GM18498 (cell line): Measurements from ENCODE around the gene ZBTB43.
"Not testable (repeated sequence)": the region's sequence is repeated elsewhere in the genome, so short reads cannot be mapped to it uniquely, and the experiment has no call there.

Experiments
- ATAC-seq: cut with Tn5 transposase; IDR thresholded peaks from one replicate; pipeline ENCODE4 v1.9.1; 2021; ENCODE audit warnings: mild to moderate bottlenecking, moderate library complexity; ENCODE audit not compliant: unreplicated experiment

ZBTB43 gene, protein sequence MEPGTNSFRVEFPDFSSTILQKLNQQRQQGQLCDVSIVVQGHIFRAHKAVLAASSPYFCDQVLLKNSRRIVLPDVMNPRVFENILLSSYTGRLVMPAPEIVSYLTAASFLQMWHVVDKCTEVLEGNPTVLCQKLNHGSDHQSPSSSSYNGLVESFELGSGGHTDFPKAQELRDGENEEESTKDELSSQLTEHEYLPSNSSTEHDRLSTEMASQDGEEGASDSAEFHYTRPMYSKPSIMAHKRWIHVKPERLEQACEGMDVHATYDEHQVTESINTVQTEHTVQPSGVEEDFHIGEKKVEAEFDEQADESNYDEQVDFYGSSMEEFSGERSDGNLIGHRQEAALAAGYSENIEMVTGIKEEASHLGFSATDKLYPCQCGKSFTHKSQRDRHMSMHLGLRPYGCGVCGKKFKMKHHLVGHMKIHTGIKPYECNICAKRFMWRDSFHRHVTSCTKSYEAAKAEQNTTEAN

DNA sequence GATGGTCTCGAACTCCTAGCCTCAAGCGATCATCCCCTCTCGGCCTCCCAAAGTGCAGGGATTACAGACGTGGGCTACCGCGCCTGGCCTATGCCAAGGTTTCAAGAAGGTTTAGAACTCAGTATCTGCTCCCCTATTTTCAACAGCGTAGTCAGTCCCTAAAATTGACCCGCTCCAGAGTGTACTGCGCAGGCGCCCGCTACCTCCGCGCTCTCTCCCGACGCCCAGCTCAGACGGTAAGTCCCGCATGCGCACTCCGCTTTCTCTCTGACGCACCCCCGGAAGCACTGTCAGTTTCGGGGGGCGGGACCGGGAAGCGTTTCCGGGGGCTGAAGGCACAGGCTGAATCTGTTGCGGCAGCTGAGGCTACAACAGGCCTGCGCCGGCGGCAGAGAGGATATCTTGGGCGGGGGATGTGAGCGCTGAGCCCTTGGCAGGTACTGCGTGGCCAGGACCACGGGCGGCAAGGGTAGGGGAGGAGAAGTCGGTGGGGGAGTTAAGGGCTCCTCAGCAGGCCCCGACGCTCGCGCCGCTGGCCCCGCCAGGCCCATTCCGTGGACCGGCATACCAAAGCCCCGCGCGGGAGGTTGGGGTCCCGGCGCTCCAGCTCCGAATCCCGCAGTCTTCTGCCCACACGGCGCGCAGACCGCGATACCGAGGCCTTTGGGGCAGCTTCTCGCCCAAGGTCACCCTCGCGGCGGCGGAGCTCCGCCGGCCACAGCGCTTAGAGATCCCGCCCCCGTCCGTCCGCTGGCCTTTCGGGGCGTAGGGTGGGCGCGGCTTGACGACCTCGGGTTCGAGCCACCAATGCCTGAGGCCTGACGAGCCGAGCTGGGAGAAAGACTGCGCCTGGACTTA is at the start of gene ZBTB43:
Gene ZBTB43 (plus strand): TSS at position 345 of the 858 bp plus-strand sequence. CDS start 27,470 bp downstream, outside the sequence.
- ATAC-seq: peak; percentile 73

DNA sequence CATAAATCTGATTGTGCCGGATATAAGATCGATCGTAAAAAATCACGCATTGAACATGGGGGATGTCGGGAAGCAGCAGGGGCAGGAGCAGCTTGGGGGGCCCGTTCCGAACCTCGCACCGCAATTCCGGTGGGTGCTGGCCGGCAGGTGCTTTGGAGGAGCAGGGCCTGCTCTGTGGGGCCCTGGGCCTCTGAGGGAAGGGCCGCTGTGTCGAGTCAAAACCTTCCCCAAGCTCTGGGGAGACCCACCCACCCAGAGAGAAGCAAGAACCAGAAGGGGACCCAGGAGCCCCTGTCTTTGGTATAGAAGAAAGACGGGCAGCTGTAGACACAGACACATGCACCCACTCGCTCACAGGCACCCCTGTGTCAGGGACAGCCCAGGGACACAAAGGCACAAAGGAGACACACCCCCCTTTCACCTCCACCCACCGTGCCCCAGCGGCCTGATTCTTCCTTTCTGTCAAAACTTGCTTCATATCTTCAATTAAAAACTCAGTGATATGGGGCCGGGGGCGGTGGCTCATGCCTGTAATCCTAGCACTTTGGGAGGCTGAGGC is 49.4 kb upstream of the ZBTB43 start:
- ATAC-seq: no peak

DNA sequence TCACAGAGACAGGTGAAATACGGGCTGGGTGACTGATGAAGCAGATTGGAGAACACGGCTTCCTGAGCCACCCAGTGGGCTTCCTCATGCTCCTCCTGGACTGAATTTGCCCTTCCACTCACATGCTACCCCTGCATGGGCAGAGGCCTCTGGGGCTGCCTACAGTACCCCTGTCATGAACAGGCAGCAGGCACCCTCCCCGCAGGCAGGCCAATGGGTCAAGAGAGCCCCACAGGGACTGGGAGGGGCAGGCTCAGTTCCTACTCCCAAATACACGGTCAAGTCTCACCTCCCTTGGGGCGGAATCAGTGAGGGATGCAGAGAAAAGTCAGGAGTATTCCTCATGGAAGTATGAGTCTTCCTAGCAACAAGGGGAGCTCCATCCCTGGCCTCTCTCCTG is 48.6 kb upstream of the ZBTB43 start:
- ATAC-seq: no peak

DNA sequence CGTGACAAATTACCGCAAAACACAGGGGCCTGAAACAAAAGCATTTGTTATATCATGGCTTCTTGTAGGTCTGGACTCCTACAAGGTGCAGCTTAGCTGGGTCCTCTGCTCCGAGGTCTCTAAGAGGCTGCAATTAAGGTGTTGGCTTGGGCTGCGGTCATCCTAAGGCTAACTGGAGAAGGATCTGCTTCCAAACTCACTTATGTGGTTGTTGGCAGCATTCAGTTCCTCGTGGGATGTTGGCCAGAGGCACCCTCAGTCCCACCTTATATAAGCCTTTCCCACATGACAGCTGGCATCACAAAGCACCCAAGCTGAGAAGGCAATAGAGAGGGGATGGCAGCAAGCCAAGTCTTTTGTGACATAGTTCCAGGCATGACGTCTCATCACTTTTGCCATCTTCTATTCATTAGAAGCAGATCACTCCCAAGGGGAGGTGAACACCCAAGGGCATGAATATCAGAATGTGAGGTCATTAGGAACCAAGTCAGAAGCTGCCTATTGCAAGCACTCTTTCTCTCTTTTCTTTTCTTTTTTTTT is 47.9 kb upstream of the ZBTB43 start:
- ATAC-seq: no peak

DNA sequence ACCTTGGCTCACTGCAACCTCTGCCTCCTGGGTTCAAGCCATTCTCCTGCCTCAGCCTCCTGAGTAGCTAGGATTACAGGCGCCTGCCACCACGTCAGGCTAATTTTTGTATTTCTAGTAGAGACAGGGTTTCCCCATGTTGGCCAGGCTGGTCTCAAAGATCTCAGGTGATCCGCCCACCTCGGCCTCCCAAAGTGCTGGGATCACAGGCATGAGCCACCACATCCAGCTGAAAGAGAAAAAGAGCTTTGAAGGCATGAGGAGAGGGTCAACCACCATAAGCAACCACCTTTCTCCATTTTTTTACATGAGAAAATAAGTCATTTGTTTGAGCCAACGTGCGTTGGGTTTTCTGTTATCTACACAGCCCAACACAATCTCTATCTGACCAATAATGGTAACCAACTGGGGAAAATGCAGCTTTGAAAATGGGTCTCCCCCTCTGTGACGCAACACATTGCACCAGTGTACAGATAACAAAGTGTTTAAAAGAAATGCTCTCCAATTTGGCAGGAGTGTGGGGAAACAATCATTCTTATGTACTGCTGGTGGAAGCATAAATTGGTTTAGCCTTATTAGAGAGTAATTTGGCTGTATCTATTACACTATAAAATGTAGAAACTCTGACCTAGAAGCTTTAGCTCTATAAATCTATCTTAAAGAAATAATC is 45.8 kb upstream of the ZBTB43 start:
- ATAC-seq: no peak

DNA sequence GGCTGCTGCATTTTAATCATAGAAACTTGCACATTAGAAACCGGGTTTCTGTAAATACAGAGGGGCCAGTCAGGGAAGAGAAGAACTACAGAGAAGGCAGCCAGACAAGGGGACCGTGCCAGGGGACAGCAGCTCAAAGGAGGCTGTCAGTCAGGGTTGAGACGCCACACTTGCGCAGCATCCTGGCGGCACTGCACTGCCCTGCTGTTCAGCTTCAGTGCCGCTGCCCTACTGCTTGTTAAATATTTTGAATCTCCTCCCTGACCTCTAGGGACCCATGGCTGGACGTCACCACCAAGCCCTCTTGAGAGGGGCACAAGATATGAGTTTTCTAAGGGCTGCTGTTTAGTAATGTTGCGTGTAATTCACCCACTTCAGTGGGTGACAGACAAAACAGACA is 43.6 kb upstream of the ZBTB43 start:
- no peak for ATAC-seq

DNA sequence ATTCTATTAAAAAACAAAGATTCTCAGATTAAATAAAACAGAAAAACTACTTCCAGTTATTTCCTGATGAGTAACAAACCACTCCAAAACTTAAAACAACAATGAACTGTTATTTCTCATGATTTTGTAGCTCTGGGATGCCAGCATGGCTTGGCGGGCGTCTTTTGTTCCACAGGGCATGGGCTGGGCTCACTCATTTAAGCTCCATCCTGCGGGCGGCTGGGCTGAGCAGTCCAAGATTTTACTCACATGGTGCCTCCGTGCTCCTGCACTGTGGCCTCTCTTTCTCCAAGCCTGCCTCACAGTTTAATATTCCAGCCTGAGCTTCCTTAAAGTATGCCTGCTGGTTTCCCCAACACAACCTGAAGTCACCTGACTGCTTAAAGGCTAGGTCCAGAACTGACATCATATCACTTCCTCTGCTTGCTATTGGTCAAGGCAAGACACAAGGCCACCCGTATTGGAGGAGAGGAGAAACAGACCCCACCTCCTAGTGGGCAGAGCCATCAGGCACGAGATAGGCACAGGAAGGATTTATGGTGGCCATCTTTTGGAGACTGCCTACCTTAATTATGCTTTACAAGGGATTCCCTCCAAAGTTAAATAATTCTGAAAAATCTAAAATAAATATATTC is 41.6 kb upstream of the ZBTB43 start:
- ATAC-seq: no peak

DNA sequence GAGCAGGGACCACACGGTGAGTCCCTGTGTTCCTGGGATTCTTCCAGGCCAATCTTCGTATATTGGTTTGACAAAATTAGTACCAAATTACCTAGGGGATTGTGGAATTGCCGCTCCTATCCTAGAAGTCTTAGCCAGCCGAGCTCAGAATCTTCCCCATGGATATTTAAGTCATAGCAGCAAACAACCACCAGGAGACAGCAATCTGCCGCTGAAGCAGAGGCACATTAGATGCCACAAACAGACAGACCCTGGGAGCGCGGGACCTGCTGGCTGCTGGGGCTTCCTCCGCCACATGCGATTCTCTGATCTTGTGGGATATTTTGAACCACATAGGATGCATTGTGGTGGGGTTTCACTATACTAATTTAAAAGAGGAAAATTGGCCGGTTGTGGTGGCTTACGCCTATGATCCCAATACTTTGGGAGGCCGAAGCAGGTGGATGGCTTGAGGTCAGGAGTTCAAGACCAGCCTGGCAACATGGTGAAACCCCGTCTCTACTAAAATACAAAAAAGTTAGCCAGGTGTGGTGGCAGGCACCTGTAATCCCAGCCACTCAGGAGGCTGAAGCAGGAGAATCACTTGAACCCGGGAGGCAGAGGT is 31.7 kb upstream of the ZBTB43 start:
- no peak for ATAC-seq

DNA sequence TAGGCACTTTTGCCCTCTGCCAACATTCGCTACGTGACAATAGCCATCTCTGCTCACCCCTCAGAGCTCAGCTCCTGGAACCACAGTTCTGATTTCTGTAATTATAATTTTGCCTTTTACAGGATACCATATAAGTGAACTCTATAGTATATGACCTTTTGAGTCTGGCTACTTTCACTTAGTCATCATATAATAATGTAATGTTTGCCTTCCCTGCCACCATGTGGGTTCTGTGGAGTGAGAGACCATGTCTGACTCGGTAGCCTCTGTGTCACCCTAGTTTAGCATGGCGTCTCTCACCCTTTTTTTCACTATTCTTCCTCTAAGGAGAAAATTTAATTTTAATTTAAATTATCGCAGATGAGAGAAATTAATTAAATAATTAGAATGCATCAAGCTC is 28.9 kb upstream of the ZBTB43 start:
- no peak for ATAC-seq

DNA sequence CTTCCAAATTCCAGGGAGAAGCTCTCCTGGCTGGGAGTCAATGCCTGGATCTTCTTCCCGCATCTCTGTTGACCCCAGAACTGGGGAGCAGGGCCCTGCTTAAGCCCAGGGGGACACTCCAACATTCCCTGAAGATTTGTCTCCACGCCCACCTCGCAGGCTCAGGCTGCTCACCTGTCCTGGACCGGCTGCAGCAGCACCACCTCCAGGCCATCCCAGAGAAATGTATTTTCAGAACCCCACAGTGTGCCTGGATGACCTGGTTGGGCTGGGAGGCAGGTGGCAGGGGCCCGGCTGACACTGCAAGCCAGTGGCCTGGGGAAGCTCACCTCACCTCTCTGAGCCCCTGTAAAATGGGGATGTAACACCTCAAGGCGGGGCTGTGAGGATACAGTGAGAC is 27.1 kb upstream of the ZBTB43 start:
- no peak for ATAC-seq

DNA sequence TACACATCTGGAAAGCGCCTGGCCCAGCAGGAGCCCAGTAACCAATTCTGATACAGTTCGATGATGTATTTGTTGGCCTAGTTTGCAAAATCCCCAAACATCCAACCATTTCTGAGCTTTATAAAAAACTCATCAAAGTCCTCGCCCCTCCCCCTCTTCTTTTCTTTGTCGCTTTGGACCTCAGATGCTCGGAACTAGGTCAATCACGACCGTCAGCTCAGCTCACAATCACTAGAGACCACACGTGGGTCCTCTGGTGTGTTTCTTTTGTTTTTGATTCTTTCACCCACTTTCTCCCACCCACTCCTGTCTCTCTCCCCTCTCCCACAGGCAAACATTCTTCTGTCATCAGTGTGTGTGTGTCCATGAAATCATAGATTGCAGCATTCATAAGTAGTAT is 26.7 kb upstream of the ZBTB43 start:
- no peak for ATAC-seq

DNA sequence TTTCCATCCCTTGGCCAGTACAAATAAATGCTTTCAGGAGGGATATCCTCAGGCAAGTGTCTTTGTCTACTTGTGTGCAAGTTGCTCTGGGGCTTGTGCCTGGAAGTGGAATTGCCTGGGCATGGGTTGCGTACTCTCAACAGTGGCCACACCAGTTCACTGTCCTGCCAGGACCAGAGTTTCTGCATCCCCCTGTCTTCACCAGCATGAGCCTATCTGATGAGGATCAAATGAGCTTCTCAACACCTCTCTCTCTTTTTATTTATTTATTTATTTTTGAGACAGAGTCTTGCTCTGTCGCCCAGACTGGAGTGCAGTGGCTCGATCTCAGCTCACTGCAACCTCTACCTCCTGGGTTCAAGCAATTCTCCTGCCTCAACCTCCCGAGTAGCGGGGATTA is 26.1 kb upstream of the ZBTB43 start:
- ATAC-seq: not testable (repeated sequence)

DNA sequence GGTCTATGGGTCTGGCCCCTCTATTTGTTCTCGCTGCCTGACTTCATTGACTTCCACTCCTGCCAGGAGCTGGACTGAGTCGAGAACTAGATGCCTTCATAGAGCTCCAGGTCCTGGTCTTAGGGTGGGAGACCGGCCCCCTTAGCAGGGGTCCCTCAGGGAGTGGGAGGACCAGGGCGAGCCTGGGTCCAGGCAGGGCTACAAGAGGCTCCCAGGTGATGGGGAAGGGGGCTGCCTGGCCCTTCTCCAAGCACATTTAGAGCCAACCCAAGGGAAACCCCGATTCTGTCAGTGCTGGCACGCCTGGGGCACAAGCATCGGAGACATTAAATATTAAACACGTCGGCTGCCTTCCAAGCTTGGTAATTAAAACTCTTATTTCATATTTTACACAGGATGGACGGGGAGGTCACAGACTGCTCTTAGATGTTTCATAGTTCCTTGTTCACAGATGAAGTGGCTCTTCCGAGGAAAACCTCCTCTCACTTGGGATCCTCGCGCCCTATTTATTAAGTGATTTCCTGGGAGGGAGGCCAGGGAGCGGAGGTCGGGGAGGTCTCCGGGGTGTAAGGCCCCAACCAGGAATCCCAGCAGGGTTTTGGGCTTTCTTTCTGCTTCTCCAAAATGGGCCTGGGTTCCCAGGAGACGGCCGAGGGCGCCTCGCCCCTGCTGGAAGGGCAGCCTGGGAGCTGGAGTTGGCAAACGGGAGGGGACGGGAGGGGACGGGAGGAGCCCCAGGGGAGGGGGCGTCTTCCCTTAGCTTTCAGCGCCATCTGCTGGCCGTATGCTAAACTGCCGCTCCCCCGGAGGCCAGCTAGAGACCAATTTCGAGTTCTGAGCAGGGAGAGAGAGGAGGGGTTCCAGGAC is 23.4 kb upstream of the ZBTB43 start:
- no peak for ATAC-seq

DNA sequence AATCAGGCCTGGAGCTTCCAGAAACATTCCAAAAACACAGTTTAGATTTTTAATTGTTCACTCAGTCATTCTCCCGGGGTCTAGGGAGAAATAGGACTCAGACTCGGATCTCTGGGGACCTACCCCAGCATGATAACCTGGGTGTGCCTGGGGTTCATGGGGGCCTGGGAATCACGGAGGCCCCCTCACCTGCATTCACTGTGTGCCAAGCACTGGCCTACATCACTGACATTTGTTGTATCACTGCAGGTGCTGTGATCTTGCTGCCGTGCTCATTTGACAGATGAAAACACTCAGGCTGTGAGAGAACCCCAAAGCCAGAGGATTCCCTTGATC is 22.8 kb upstream of the ZBTB43 start:
- ATAC-seq: no peak

DNA sequence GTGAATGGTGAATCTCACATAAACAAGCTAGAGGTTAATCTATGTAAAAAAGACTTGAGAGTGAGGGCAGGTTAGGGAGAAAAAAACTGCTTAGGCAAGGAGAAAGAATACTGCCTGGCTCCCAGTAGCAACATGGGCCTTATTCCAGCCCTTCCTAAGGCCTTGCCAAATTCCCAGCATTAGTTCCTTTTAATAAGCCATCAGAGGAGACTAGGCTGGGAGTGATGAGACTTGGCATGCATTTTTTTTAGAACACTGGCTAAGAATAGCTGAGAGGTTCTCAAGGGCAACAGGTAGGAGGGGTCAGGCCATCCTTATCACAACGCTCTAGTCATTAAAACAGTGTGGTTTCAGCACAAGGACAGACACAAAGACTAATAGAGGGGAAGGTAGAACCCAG is 20.9 kb upstream of the ZBTB43 start:
- ATAC-seq: no peak

DNA sequence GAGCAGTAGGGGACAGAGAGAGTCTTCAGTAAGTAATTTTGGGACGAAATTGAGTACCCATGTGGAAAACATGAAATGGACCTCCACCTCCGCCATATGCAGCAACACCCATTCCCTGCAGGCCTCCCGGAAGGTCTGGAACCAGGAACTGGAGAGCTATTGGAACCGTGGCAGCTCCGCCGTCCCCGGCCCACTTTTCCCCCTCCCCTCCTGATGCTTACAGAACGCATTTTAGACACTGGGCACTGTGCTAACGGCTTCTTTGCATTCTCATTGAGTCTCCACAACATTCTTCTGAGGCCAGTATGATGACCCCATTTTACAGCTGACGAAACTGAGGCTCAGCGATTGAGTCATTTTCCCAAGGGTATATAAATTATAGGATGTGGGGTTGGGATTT is 20.4 kb upstream of the ZBTB43 start:
- no peak for ATAC-seq

DNA sequence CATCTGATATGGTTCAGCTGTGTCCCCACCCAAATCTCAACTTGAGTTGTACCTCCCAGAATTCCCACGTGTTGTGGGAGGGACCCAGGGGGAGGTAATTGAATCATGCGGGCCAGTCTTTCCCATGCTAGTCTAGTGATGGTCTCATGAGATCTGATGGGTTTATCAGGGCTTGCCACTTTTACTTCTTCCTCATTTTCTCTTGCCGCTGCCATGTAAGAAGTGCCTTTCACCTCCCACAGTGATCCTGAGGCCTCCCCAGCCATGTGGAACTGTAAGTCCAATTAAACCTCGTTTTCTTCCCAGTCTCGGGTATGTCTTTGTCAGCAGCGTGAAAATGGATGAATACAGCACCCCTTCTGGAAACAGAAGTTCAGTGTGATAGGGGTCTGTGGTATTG is 20.0 kb upstream of the ZBTB43 start:
- ATAC-seq: not testable (repeated sequence)

DNA sequence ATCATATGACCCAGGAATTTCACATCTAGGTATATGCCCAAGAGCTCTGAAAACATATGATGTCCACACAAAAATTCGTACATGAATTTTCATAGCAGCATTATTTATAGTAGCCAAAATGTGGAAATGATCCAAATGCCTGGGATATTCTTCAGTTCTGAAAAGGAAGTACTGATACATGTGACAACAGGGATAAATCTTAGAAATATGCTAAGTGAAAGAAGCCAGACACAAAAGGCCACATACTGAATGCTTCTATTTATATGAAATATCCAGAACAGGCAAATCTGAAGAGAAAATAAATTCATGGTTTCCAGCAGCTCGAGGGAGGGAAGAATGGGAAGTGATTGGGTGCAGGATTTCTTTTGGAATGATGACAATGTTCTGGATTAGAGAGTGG is 16.8 kb upstream of the ZBTB43 start:
- no peak for ATAC-seq
